Right lobe of liver (tissue), 4 donors: Measurements from ENCODE around the gene SCFD2.

ENCODE experiments used
- POLR2A ChIP-seq: fragments of 450-650 bp; IDR thresholded peaks from one replicate; pipeline ENCODE4 v1.6.1; 2017; ENCODE audit warnings: antibody characterized with exemption, mild to moderate bottlenecking
- TF ChIP-seq, protein P1 (sequence below), 4 donors: fragments of 200-600 bp in 3 of 4; fragments of 450-650 bp in 1 of 4; IDR thresholded peaks; one replicate each; pipeline versions ENCODE4 v1.5.1 to v1.8.0; 2016 to 2022; ENCODE audit warnings: antibody characterized with exemption in 4 of 4, mild to moderate bottlenecking in 2 of 4
- donor health status: DM: no; HTN: no; CAD: no.
- donor health status: DM: no; HTN: no; CAD: no.
- donor health status: DM: no; HTN: yes; CAD: no.

DNA sequence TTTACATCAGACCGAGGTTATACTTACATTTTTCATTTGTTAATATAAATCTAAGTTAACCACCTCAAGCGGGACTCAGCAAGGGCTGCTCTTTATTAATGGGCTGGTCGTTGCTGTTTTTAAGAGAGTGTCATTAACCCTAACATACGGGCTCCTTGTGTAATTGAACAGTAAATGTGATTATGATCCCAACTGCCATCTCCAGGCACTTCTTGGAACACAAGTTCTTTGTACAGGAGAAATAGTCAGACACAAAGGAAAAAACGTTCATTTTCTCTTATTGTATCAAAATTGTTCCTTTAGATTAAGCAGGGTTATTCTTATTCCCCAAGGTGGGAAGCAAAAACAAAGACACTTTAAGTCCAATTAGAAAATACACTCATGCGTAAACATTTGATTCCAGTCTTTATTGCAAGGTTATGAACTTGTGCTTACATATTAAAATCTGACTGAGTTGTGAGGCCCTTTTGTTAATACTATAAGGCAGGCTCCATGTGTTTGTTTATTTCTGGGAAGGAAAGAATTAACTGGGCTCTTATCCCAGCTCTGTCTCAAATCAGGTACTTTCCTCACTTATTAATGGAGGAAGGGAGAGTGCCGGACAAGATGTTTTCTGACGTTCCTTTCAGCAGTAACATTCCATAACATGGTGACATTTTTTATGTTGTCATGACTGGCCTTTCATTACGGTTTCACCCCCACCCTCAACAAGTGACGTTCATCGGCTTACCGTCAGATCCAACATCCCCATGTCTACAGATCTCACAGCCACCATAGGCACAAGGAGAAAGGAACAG, 407.8 kb downstream of the SCFD2 start:
- TF ChIP-seq, protein P1, sequence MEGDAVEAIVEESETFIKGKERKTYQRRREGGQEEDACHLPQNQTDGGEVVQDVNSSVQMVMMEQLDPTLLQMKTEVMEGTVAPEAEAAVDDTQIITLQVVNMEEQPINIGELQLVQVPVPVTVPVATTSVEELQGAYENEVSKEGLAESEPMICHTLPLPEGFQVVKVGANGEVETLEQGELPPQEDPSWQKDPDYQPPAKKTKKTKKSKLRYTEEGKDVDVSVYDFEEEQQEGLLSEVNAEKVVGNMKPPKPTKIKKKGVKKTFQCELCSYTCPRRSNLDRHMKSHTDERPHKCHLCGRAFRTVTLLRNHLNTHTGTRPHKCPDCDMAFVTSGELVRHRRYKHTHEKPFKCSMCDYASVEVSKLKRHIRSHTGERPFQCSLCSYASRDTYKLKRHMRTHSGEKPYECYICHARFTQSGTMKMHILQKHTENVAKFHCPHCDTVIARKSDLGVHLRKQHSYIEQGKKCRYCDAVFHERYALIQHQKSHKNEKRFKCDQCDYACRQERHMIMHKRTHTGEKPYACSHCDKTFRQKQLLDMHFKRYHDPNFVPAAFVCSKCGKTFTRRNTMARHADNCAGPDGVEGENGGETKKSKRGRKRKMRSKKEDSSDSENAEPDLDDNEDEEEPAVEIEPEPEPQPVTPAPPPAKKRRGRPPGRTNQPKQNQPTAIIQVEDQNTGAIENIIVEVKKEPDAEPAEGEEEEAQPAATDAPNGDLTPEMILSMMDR (IDR thresholded peaks at IDR 0.05) = no peak
- no peak for TF ChIP-seq POLR2A
